Stimulated activated CD8-positive, alpha-beta memory T cell treated with anti-CD3 and anti-CD28 coated beads, Interleukin-15, amount 100 ng/mL, for 1 hour (primary cell): ENCODE data around the gene NUP205.

ENCODE experiments used
- DNase-seq: peaks from one replicate; pipeline ENCODE4 v3.0.0-alpha.2; 2020; ENCODE audit warnings: low read depth

The NUP205 gene, protein sequence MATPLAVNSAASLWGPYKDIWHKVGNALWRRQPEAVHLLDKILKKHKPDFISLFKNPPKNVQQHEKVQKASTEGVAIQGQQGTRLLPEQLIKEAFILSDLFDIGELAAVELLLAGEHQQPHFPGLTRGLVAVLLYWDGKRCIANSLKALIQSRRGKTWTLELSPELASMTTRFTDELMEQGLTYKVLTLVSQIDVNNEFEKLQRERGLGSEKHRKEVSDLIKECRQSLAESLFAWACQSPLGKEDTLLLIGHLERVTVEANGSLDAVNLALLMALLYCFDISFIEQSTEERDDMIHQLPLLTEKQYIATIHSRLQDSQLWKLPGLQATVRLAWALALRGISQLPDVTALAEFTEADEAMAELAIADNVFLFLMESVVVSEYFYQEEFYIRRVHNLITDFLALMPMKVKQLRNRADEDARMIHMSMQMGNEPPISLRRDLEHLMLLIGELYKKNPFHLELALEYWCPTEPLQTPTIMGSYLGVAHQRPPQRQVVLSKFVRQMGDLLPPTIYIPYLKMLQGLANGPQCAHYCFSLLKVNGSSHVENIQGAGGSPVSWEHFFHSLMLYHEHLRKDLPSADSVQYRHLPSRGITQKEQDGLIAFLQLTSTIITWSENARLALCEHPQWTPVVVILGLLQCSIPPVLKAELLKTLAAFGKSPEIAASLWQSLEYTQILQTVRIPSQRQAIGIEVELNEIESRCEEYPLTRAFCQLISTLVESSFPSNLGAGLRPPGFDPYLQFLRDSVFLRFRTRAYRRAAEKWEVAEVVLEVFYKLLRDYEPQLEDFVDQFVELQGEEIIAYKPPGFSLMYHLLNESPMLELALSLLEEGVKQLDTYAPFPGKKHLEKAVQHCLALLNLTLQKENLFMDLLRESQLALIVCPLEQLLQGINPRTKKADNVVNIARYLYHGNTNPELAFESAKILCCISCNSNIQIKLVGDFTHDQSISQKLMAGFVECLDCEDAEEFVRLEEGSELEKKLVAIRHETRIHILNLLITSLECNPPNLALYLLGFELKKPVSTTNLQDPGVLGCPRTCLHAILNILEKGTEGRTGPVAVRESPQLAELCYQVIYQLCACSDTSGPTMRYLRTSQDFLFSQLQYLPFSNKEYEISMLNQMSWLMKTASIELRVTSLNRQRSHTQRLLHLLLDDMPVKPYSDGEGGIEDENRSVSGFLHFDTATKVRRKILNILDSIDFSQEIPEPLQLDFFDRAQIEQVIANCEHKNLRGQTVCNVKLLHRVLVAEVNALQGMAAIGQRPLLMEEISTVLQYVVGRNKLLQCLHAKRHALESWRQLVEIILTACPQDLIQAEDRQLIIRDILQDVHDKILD (N-terminal part only)

GRCh38 chr7:135557455-135558336 is at the start of gene NUP205:
NUP205 (plus strand) TSS chr7:135557917; CDS start chr7:135557945, 28 bp downstream.
- DNase-seq = peak; percentile 61

GRCh38 chr7:135508883-135509588 is 48.7 kb upstream of the NUP205 start:
- no peak for DNase-seq

- DNase-seq = no peak
Observed at GRCh38 chr7:135509589-135509838, 48.2 kb upstream of the NUP205 start.

DNA sequence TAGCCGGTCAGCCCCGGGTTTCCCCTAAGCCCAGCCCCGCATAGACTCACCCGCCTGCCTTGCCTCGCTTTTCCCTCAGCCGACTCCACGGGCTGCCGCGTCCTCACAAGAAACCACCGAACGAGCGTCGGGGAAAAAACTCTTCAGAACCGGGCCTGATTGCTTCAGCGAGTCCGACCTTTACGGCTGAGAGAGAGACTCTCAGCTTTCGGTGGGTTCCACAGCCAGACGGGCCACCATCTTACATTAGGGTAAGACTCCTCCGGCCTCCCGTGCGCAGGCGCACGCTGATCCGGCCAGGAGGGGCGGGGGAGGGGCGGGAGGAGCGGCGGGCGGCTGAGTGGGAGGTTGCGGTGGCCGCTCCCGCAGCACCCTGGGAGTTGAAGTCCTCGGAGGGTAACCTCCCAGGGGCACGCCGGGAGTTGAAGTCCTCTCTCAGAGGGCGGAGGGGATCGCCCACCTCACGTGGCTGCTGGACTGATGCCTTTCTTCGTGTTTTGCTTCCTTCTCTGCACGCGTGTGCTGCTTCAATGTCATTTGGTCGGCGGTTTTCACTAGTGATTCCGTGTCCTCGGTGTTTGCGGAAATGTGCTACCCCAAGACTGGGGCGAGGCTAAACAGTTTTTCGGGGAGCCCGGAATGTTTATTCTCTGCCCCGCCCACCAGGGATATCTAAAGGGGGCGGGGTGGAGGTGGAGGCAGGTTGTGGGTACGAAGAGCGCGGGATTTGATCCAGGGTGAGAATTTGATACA is 47.7 kb upstream of the NUP205 start, which contains the start of gene CNOT4:
Gene CNOT4 (minus strand): TSS at position 264 of the 753 bp plus-strand sequence. CDS start 71,771 bp downstream, outside the sequence.
- peak; percentile 95 for DNase-seq

DNA sequence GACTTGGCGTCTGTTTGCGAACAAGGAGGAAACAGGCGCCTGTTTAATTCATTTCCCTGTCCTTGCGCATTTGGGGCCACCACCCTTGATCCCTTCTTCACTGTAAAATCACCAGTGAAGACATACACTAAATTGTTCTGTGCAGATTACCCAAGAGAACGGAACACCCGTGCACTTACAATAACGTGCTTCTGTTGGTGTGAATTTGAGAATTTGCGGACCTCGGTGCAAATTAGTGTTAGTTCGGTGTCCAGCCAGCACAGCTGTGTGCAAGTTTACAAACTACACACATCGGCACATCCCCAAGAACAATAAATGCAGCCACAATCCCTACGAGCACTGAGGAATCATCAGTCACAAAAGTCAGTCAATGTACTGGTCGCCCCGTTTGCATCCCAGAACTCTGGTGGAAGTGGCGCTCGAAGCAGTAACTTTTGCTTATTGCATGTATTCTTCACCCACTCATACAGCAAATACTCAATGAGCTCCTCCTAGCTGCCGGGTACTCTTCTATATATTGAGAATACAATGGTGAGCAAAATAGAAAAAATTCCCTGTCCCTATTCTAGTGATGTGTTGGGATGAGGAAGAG is 47.0 kb upstream of the NUP205 start:
- DNase-seq = no peak

DNA sequence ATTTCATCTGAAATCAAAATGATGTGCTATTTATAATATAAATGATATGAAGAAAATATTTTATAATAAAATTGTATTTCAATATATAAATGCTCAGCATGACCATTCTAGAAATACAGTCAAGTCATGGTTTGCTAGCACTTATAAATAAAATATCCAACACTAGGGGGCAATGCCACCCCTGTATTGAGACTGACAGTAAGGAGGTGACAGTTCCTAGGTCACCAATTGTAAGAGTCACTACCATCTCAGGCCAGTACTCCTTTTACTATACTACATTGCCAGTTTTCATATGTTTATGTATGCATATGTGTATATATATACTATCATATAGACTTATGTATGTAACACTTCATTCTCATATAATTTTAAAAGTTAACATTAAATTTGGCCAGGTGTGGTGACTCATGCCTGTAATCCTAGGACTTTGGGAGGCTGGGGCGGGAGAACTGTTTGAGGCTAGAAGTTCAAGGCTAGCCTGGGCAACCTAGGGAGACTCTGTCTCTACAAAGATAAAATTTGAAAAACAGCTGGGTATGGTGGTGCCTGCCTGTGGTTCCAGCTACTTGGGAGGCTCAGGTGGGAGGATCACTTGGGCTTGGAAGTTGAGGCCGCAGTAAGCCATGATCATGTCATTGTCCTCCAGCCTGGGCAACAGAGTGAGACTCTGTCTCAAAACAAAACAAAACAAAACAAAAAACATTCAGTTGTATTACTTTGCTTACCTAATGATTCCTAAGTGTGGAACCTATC is 45.4 kb upstream of the NUP205 start:
- DNase-seq = no peak

GRCh38 chr7:135514856-135515255 is 42.9 kb upstream of the NUP205 start:
- DNase-seq = no peak

DNA sequence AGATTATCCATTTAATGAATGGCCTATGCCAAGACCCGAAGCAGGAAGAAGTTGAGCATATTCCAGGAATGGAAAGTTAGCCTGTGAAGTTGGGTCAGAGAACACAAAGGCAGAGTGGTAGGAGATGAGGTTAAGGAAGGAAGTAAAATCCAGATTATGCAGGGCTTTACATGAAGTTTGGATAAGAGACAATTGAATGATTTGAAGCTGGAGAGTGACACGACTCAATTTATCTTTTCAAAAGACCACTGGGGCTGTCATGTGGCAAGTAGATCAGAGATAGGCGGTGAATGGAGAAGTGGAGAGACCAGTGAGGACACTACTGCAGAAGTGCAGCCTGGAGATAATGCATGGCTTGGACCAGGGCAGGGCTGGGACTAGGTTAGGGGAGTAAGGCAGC is 40.7 kb upstream of the NUP205 start:
- no peak for DNase-seq

GRCh38 chr7:135518748-135519147 is 39.0 kb upstream of the NUP205 start:
- no peak for DNase-seq

DNA sequence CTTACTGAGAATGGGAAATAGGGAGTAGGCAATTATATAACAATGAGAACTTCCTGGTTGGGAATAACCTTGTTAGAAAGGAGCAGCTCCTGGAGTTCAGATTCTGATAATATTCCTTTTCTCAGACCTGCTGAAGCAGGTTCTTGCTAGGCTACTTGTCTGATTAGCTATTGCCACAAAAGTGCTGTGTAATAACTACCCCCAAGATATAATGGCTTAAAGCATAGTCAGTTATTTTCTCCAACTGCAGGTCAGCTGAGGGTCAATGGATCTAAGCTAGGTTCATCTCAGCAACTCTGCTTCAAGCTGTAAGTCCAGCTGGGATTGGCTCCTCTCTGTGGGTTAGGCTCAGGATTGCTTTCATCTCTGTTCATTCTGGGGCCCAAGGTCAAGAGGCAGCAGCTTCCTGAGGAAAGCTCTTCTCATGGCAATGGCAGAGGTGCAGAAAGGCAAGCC is 38.5 kb upstream of the NUP205 start:
- no peak for DNase-seq

DNA sequence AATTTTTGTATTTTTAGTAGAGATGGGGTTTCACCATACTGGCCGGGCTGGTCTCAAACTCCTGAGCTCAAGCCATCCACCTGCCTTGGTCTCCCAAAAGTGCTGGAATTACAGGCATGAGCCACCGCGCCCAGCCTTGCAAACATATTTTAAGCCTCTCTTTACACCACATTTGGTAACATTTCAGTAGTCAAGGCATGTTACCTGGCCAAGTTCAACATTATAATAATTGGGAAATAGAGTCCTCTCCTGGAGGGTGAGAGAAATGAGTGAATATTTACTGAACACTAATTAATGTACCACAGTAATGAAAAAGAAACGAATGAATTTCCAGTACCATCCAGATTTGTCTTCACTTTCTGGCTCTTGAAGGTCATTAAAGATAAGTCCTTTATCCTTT is 37.8 kb upstream of the NUP205 start:
- no peak for DNase-seq

GRCh38 chr7:135522509-135522908 is 35.2 kb upstream of the NUP205 start:
- DNase-seq = no peak

DNA sequence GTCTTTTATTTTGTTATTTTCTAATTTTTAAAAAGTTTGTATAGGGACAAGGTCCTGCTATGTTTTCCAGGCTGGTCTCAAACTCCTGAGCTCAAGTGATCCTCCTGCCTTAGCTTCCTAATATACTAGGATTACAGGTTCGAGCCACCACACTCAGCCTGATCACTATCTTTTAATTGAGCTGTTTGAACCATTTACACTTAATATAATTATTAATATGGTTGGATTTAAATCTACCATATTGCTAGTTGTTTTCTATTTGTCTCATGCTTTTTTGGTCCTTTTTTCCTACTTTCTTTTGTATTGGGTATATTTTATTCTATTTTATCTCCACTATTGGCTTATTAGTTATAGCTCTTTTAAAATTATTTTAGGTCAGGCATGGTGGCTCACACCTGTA is 34.6 kb upstream of the NUP205 start:
- DNase-seq = no peak

GRCh38 chr7:135525426-135525825 is 32.3 kb upstream of the NUP205 start:
- DNase-seq = no peak

DNA sequence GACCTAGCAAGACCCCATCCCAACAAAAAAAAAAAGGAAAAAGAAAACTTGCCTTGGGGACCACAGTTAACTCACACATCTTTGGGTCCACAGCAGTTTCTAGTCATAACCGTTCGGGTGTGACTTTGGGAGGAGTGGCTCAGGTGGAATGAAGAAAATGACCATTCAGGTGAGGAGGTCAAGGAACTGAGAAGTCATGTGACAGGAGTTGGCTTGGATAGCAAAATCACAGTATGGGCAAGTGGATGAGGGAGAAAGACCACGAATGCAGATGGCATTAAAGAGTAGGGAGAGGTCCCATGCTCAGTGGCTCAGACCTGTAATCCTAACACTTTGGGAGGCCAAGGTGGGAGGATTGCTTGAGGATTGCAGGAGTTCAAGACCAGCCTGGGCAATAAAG is 30.7 kb upstream of the NUP205 start:
- DNase-seq = no peak

- no peak for DNase-seq
Observed at GRCh38 chr7:135536150-135536549, 21.6 kb upstream of the NUP205 start.

GRCh38 chr7:135537453-135537852 is 20.3 kb upstream of the NUP205 start:
- DNase-seq = no peak

DNA sequence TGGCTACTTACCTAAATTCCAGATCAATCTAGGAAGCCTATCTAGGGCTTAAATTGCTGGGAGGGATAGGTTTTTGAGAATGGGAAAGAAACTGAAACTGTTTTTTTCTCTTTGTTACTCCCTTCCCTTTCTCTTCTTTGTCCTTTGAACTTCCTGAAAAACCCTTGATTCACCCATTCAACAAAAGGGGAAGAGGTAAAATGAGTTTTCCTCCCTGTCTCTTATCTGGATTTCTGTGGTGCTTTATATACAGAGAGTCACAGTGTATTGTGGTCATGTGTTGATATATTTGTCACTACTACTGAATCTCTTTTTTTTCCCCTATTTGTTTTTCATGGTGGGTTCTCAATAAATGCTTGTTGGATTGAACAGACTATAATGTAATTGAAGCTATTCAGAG is 19.8 kb upstream of the NUP205 start:
- no peak for DNase-seq

DNA sequence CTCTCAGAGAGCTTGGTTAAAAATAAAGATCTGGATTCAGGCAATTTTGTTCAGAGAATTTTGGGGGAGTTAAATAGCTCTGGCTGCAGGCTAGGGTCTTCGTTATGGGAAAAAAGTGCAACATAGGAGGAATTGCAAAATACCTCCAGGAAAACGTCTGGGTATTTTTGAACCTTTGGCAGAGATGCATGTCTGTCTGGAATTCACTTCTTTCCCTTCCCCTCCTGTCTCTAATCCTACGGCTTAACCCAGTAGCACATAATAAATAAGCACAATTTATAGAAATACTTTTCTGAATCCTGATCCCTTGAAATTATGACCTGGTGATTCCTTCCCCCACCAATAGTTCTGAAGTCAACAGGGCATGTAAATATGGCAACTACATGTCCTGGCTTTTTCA is 19.3 kb upstream of the NUP205 start:
- DNase-seq = no peak
